GM11168 (cell line): Measurements from ENCODE around the gene IGSF8.

Experiments
- in situ Hi-C: fragments of 300-500 bp; cut with MboI; formaldehyde crosslinking; loops from one replicate; pipeline ENCODE4 v1.12.0; 2022; ENCODE audit warnings: low sequenced_read_pairs; ENCODE audit not compliant: unreplicated experiment

IGSF8 gene

GRCh38 chr1:160108888-160109662, 10.7 kb upstream of the IGSF8 start:
- in situ Hi-C loops, result loop anchor here (5.0 kb wide), 1 partner anchor 63 kb away; no protein-coding TSS in a partner anchor

- in situ Hi-C loops, result loop anchor here (5.0 kb wide), 1 partner anchor 65 kb away; no protein-coding TSS in a partner anchor
Measured at GRCh38 chr1:160107512-160107911, 9.1 kb upstream of the IGSF8 start.

- in situ Hi-C loops, result loop anchor here (5.0 kb wide), 1 partner anchor 67 kb away; no protein-coding TSS in a partner anchor
Measured at GRCh38 chr1:160105155-160105554, 6.7 kb upstream of the IGSF8 start.

DNA sequence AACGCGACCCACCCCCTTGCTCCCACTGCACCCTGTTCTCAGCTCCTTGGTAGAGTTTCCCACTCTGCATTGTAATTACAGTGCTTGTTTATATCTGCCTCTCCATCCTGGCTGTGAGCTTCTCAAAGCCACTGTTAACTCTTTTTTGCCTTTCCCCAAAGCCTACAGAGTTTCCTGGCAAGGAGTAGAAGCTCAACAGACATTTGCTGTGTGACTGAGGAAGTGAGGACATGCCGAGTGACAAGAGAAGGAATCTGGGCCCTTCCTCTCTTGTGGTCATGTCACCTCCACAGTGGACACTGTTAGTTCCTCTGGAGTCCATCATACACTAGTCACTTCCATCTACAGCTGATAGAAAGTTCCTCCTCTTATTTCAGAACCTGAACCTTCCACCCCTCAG, 6.1 kb upstream of the IGSF8 start:
- in situ Hi-C loops, result no loop called here

GRCh38 chr1:160103658-160104408, 5.4 kb upstream of the IGSF8 start:
- in situ Hi-C loops, result no loop called here

- in situ Hi-C loops, result no loop called here
Measured at GRCh38 chr1:160101717-160102522, 3.5 kb upstream of the IGSF8 start.

DNA sequence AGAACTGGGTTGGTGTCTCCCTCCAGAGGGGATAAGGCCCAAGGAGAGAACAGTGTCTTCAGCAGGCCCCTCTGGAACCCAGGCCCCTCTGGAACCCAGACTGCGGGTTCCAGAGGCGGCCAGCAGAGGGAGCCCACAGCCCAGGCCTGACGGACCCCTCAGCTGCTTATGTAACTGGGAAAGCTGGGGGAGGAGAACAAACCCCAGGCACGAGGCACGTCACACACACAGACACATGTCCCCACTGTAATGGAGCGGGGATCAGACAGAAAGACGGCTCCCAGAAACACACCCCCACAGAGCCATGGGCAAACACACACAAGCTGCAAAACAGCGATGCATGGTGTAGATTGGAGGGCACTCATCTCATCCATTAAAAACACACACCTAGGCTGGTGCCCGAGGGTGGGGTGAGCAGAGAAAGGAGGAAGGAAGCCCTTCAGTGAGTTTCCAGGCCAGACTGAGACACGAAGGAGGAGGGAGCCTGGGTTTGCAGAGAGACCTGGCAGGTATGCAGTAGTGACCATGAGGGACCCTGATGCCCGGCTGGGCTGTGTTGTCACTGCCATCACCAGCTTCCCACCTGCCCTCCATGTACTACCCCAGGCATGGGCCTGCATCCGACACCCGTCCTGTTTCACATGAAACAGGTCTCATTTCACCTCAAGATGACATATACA, 2.8 kb upstream of the IGSF8 start:
- in situ Hi-C loops, result no loop called here

- in situ Hi-C loops, result loop anchor here (10.0 kb wide), 1 partner anchor 275 kb away; no protein-coding TSS in a partner anchor
Measured at GRCh38 chr1:160099716-160100375, 1.4 kb upstream of the IGSF8 start.

GRCh38 chr1:160098852-160099561, 588 bp upstream of the IGSF8 start:
- in situ Hi-C loops, result loop anchor here (10.0 kb wide), 1 partner anchor 276 kb away; no protein-coding TSS in a partner anchor

DNA sequence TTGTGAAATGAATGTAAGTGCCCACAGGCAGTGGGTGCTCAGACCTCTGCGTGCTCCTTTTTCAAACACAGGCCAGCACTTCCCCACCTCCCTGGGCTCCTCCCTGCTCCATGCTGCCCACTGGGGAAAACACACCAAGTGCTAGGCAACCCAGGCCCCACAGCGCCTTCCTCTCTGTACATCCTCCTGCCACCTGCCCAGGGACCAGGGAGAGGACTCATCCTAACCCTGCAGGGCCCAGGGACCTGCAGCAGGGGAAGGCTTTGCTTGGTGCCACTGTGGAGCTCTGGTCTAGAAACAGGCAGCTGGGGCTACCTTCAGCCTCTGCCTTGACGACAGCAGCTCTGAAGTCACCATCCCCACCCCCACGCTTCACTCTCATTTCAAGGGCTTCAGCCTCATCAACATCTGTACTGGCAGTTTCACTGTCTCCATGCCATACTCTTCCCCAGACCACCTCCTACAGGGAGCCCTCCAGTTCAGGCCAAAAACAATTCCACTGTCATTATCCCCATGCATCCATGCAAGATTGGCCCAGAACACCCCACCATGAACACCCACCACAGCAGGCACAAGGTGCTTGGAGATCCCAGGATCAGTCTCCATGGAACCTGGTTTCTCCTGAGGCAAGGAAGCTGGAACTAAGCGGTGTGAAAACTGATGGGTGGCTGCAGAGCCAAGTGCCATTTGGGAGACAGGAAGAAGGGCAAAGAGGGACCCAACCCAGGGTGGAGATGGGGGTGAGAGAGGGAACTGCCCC, 1.1 kb downstream of the IGSF8 start:
- in situ Hi-C loops, result loop anchor here (10.0 kb wide), 1 partner anchor 277 kb away; no protein-coding TSS in a partner anchor

- in situ Hi-C loops, result loop anchor here (10.0 kb wide), 1 partner anchor 278 kb away; no protein-coding TSS in a partner anchor
Measured at GRCh38 chr1:160096274-160097116, 1.9 kb downstream of the IGSF8 start.

DNA sequence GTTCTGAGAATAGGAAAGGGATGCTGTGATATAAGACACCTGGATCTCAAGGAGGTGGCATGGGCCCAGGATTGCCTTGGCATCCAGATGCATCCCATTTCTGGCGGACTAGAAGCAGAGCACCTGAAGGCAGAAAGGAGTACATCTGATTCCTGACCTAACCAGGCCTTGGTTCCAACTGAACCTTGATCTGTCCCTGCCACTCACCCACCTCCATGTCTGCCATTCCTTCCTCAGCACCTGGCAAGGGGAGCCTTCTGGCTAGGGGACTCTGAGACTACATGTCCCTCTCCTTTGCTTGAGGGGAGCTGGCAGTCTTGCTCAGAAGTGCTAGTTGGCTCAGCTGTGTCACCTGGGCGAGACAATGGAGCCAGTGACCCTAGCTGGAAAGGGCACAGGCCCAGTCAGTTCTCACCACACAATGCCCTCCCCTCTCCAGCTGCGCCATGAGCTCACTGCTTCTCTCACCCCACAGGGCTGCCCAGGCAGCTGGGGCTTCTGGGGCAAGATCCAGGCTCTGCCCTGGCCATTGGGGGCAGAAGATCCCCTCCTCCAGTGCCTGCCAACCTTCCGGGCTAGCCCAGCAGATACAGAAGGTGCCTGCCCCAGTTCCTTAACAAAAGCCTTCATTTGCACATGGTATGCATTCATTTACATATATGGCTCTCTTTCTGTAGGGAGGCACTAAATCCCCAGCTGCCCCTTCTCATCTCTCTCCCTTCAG, 2.9 kb downstream of the IGSF8 start:
- in situ Hi-C loops, result loop anchor here (10.0 kb wide), 1 partner anchor 279 kb away; no protein-coding TSS in a partner anchor

GRCh38 chr1:160094806-160095205, 3.6 kb downstream of the IGSF8 start:
- in situ Hi-C loops, result loop anchor here (10.0 kb wide), 1 partner anchor 280 kb away; no protein-coding TSS in a partner anchor

DNA sequence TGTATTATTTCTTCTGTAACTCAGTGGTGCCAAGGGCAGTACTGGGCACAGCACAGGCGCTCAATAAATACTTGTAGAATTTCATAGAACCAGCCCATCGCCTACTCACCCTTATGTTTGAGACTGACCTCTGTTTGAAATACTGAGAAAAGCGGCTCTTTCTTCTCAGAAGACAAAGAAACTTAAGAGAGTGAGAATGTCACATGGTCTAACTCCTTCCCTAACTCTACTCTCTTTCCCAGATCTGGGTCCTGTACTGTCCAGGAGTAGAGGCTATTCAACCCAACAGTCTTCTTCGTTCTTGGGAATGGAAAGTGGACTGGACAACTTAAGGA, 4.2 kb downstream of the IGSF8 start:
- in situ Hi-C loops, result loop anchor here (10.0 kb wide), 1 partner anchor 281 kb away; no protein-coding TSS in a partner anchor

DNA sequence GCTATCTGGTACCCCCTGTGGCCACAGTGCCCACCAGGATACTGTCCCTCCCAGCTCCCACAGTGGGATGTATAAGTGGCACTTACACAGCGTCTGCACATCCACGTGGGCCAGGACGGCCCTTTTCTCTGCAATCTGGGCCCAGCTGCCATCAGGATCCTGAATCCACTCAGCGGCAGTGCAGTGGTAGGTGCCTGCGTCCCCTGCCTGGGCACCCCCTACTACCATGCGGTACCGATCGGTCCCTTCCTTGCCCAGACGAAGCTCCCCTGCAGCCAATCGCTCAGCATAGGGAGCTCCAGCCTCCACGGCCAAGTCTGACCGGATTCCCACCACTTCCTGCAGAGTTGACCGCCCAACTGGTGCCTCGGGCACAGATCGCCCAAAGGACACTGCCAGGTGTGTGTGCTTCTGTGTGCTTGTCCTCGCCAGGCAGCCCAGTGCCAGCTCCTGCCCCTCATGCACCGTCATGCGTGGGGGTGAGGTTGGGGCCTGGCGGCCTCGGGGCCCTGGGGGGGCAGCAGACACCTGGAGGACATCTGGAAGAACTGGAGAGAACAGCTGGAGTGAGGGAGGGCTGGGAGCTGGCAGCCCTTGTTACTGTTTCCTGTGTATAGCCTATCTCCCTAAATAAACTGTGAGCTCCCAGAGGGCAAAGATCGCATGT, 4.7 kb downstream of the IGSF8 start:
- in situ Hi-C loops, result loop anchor here (10.0 kb wide), 1 partner anchor 281 kb away; no protein-coding TSS in a partner anchor

- in situ Hi-C loops, result loop anchor here (10.0 kb wide), 1 partner anchor 282 kb away; no protein-coding TSS in a partner anchor
Measured at GRCh38 chr1:160093069-160093395, 5.4 kb downstream of the IGSF8 start.
